Dermis blood vessel endothelial cell (primary cell): ENCODE measurements around the gene COPS8. TPM values are rescaled to one million over a fixed set of nuclear protein-coding genes. Genes with fewer than 3 reads are reported as not detected.

Experiments used
- DNase-seq: peaks from one replicate; pipeline ENCODE4 v3.0.0; 2010
- total RNA-seq: library from RNA; depleted of rRNA; stranded (reverse); fragments of >200 nt; gene quantifications from 2 replicates; pipeline ENCODE4 v1.2.3, GENCODE V29; 2014

COPS8 gene
- 80.2 and 95.4 TPM in 2 replicates for total RNA-seq

GRCh38 chr2:237085248-237086221 is at the start of gene COPS8:
Gene COPS8, plus strand, starts transcription at chr2:237085889. Its CDS starts 76 bp downstream, at chr2:237085965.
- peak; percentile 96 for DNase-seq

GRCh38 chr2:237039301-237040031 is 46.2 kb upstream of the COPS8 start:
- no peak for DNase-seq

- no peak for DNase-seq
Observed at GRCh38 chr2:237041231-237041630, 44.5 kb upstream of the COPS8 start.

- DNase-seq = no peak
Observed at GRCh38 chr2:237042101-237042500, 43.6 kb upstream of the COPS8 start.

- DNase-seq = peak; percentile 32
Observed at GRCh38 chr2:237043866-237044265, 41.8 kb upstream of the COPS8 start.

- peak; percentile 44 for DNase-seq
Observed at GRCh38 chr2:237044281-237044680, 41.4 kb upstream of the COPS8 start.

- DNase-seq = no peak
Observed at GRCh38 chr2:237045449-237045848, 40.2 kb upstream of the COPS8 start.

GRCh38 chr2:237048595-237048994 is 37.1 kb upstream of the COPS8 start:
- DNase-seq = no peak

- no peak for DNase-seq
Observed at GRCh38 chr2:237051861-237052260, 33.8 kb upstream of the COPS8 start.

GRCh38 chr2:237053066-237053465 is 32.6 kb upstream of the COPS8 start:
- no peak for DNase-seq

GRCh38 chr2:237055386-237056100 is 30.1 kb upstream of the COPS8 start:
- no peak for DNase-seq

- DNase-seq = no peak
Observed at GRCh38 chr2:237056287-237056875, 29.3 kb upstream of the COPS8 start.

GRCh38 chr2:237057107-237057506 is 28.6 kb upstream of the COPS8 start:
- DNase-seq = no peak

- DNase-seq = no peak
Observed at GRCh38 chr2:237057893-237058300, 27.8 kb upstream of the COPS8 start.

GRCh38 chr2:237058423-237058822 is 27.3 kb upstream of the COPS8 start:
- no peak for DNase-seq

- no peak for DNase-seq
Observed at GRCh38 chr2:237059155-237059875, 26.4 kb upstream of the COPS8 start.

- DNase-seq = peak; percentile 86
Observed at GRCh38 chr2:237060534-237061312, 25.0 kb upstream of the COPS8 start.

- no peak for DNase-seq
Observed at GRCh38 chr2:237061356-237061755, 24.3 kb upstream of the COPS8 start.

- DNase-seq = no peak
Observed at GRCh38 chr2:237062585-237062984, 23.1 kb upstream of the COPS8 start.

GRCh38 chr2:237064203-237065070 is 21.3 kb upstream of the COPS8 start:
- DNase-seq = no peak
